GM12878 (cell line): ENCODE measurements around the gene EPB42. TPM values are rescaled to one million over a fixed set of nuclear protein-coding genes. Genes with fewer than 3 reads are reported as not detected.
"Not testable (repeated sequence)": the region's sequence is repeated elsewhere in the genome, so short reads cannot be mapped to it uniquely, and the experiment has no call there.

Experiments
- ATAC-seq: fragments of 200-7000 bp; cut with Tn5 transposase; 3 replicates; pipeline ENCODE4 v1.9.1; 2020; ENCODE audit warnings: mild to moderate bottlenecking, moderate library complexity
- BruUV-seq: library from RNA; stranded (reverse); fragments of 400-500 nt; replicated peaks from 2 replicates; lab custom pipeline; 2021; lab: Mats Ljungman, UMichigan
- CTCF ChIA-PET: fragments of 300-600 bp; sonication (Branson Sonifier 250); formaldehyde crosslinking; extraction: SDS; loops from one replicate; lab custom pipeline; 2021; ENCODE audit warnings: inconsistent platforms; lab: Yijun Ruan, JAX
- POLR2A ChIA-PET: fragments of 350-600 bp; formaldehyde crosslinking; extraction: SDS; loops from one replicate; lab custom pipeline; 2021; ENCODE audit warnings: inconsistent platforms; lab: Charles Lee
- RAD21 ChIA-PET: fragments of 300-600 bp; sonication (Branson Sonifier 250); formaldehyde crosslinking; loops from one replicate; lab custom pipeline; 2023; ENCODE audit warnings: antibody characterized with exemption; ENCODE audit not compliant: unreplicated experiment; lab: Charles Lee
- SMC1A ChIA-PET: fragments of 300-600 bp; sonication (Branson Sonifier 250); formaldehyde crosslinking; loops from one replicate; lab custom pipeline; 2023; ENCODE audit not compliant: unreplicated experiment, uncharacterized antibody; lab: Charles Lee
- DNase-seq: peaks from one replicate; pipeline ENCODE4 v3.0.0-alpha.2; 2011; ENCODE audit warnings: low read depth, low spot score
- FAIRE-seq: peaks from 3 replicates; lab custom pipeline; 2011; peaks lifted over from hg19 to GRCh38; lab: Jason Lieb, UNC
- H2AFZ ChIP-seq: 2 replicates; pipeline ENCODE4 v1.6.0; 2011; ENCODE audit warnings: low read depth, low read length, control low read depth; ENCODE audit not compliant: control insufficient read depth
- H3K27ac ChIP-seq: 2 replicates; pipeline ENCODE4 v1.5.1; 2011; ENCODE audit warnings: control low read depth; ENCODE audit not compliant: control insufficient read depth, insufficient read depth
- H3K27me3 ChIP-seq, 2 experiments: replicated peaks in 1 of 2; 2 replicates each; pipeline versions ENCODE4 v1.6.0 to v1.6.1; 2011; ENCODE audit warnings: low read length in 1 of 2; ENCODE audit not compliant: control insufficient read depth in 2 of 2, insufficient read depth in 2 of 2
- H3K36me3 ChIP-seq, 2 experiments: 2 replicates each; pipeline ENCODE4 v1.5.1; 2011; ENCODE audit warnings: low read length in 1 of 2; ENCODE audit not compliant: control insufficient read depth in 2 of 2, insufficient read depth in 2 of 2
- H3K4me1 ChIP-seq: 2 replicates; pipeline ENCODE4 v1.6.1; 2011; ENCODE audit warnings: mild to moderate bottlenecking, low read length, moderate library complexity, mixed read lengths; ENCODE audit not compliant: control insufficient read depth, insufficient read depth
- H3K4me2 ChIP-seq: 2 replicates; pipeline ENCODE4 v1.6.0; 2011; ENCODE audit warnings: control low read depth; ENCODE audit not compliant: control insufficient read depth, insufficient read depth
- H3K4me3 ChIP-seq: fragments of 200-600 bp; sonication (generic); 2 replicates; pipeline ENCODE4 v1.5.1; 2016
- H3K79me2 ChIP-seq: 2 replicates; pipeline ENCODE4 v1.6.0; 2011; ENCODE audit warnings: low read length; ENCODE audit not compliant: control insufficient read depth, insufficient read depth
- H3K9ac ChIP-seq: 2 replicates; pipeline ENCODE4 v1.8.0; 2011; ENCODE audit warnings: low read length, control low read depth, mixed read lengths; ENCODE audit not compliant: control insufficient read depth, insufficient read depth
- H3K9me3 ChIP-seq: replicated peaks from 3 replicates; pipeline ENCODE4 v1.5.1; 2011; ENCODE audit warnings: mild to moderate bottlenecking, low read length; ENCODE audit not compliant: control insufficient read depth, insufficient read depth
- H4K20me1 ChIP-seq: 2 replicates; pipeline ENCODE4 v1.6.0; 2011; ENCODE audit not compliant: control insufficient read depth, insufficient read depth
- SMAD5 ChIP-seq: IDR thresholded peaks from 2 replicates; pipeline ENCODE4 v1.6.1; 2016; ENCODE audit warnings: antibody characterized with exemption, low read depth
- WGBS: methylation state at CpG from one replicate; pipeline ENCODE4 v1.1.6; 2016; ENCODE audit warnings: low lambda C conversion rate; ENCODE audit not compliant: insufficient replicate concordance, insufficient coverage; ENCODE audit errors: missing lambda C conversion rate; 5-methylcytosine and 5-hydroxymethylcytosine counted together
- in situ Hi-C: fragments of 300-500 bp; cut with MboI; formaldehyde crosslinking; loops from 9 replicates; pipeline ENCODE4 v1.14.3; 2018; ENCODE audit warnings: mixed read lengths
- intact Hi-C: fragments of 100-400 bp; cut with micrococcal nuclease; formaldehyde crosslinking; loops from one replicate; pipeline ENCODE4 v1.14.2; 2022; ENCODE audit not compliant: unreplicated experiment
- polyA plus RNA-seq, 11 experiments: library from polyadenylated mRNA; depleted of rRNA in 4 of 11; unstranded in 6 of 11; stranded (reverse) in 5 of 11; fragments of >200 nt; fragmentation: Nextera tagmentation in 4 of 11; fragmentation: Illumina TruSeq in 1 of 11; extraction: Ambion mirVana in 4 of 11; extraction: Trizol in 1 of 11; gene quantifications; 1 replicate in 1 of 11; 2 replicates in 10 of 11; pipeline versions ENCODE4 v1.2.1 to v1.2.3, GENCODE V29; 2011 to 2016; ENCODE audit warnings: inconsistent platforms in 2 of 11, missing spikeins in 2 of 11, low read depth in 1 of 11
- total RNA-seq, 4 experiments: library from RNA; depleted of rRNA in 3 of 4; stranded (reverse); fragments of >200 nt in 3 of 4; fragmentation: Illumina TruSeq in 1 of 4; extraction: Trizol in 1 of 4; gene quantifications; 2 replicates each; pipeline versions ENCODE4 v1.2.1 to v1.2.3, GENCODE V29; 2013 to 2021
- TF ChIP-seq, protein P1 (sequence below): fragments of 450-650 bp; IDR thresholded peaks from 2 replicates; pipeline ENCODE4 v1.6.1; 2017; ENCODE audit warnings: mild to moderate bottlenecking, moderate library complexity

EPB42 gene
- total and polyA plus RNA-seq, 10 of the 15 experiments (the other 5 are each of a cell fraction or from before 2014, with no cell fraction given): not detected

DNA sequence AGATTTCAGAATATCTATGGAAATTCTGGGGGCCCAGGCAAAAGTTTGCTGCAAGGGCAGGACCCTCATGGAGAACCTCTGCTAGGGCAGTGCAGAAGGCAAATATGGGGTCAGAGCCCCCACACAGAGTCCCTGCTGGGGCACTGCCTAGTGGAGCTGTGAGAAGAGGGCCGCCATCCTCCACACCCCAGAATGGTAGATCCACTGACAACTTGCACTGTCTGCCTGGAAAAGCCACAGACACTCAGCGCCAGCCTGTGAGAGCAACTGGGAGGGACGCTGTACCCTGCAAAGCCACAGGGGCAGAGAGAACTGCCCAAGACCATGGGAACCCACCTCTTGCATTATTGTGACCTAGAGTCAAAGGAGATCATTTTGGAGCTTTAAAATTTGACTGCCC is 21.8 kb downstream of the EPB42 start (continued):
- TF ChIP-seq, protein P1, sequence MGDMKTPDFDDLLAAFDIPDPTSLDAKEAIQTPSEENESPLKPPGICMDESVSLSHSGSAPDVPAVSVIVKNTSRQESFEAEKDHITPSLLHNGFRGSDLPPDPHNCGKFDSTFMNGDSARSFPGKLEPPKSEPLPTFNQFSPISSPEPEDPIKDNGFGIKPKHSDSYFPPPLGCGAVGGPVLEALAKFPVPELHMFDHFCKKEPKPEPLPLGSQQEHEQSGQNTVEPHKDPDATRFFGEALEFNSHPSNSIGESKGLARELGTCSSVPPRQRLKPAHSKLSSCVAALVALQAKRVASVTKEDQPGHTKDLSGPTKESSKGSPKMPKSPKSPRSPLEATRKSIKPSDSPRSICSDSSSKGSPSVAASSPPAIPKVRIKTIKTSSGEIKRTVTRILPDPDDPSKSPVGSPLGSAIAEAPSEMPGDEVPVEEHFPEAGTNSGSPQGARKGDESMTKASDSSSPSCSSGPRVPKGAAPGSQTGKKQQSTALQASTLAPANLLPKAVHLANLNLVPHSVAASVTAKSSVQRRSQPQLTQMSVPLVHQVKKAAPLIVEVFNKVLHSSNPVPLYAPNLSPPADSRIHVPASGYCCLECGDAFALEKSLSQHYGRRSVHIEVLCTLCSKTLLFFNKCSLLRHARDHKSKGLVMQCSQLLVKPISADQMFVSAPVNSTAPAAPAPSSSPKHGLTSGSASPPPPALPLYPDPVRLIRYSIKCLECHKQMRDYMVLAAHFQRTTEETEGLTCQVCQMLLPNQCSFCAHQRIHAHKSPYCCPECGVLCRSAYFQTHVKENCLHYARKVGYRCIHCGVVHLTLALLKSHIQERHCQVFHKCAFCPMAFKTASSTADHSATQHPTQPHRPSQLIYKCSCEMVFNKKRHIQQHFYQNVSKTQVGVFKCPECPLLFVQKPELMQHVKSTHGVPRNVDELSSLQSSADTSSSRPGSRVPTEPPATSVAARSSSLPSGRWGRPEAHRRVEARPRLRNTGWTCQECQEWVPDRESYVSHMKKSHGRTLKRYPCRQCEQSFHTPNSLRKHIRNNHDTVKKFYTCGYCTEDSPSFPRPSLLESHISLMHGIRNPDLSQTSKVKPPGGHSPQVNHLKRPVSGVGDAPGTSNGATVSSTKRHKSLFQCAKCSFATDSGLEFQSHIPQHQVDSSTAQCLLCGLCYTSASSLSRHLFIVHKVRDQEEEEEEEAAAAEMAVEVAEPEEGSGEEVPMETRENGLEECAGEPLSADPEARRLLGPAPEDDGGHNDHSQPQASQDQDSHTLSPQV: no peak
- TF ChIP-seq SMAD5: no peak

DNA sequence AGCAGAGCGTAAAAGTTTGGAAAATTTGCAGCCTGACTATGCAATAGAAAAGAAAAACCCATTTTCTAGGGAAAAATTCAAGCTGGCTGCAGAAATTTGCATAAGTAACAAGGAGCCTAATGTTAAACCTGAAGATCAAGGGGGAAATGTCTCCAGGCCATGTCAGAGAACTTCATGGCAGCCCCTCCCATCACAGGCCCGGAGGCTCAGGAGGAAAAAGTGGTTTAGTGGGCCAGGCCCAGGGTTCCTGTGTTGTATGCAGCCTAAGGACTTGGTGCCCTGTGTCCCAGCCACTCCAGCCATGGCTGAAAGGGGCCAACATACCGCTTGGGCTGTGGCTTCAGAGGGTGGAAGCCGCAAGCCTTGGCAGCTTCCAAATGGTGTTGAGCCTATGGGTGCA is 22.3 kb downstream of the EPB42 start:
- H3K4me3 ChIP-seq, intact Hi-C loops, ATAC-seq, H3K79me2 ChIP-seq, DNase-seq, H3K9me3 ChIP-seq, H2AFZ ChIP-seq, H4K20me1 ChIP-seq, H3K27me3 ChIP-seq, H3K9ac ChIP-seq, POLR2A ChIA-PET, in situ Hi-C loops, RAD21 ChIA-PET, FAIRE-seq, H3K27ac ChIP-seq, BruUV-seq, H3K4me1 ChIP-seq, SMC1A ChIA-PET, H3K4me2 ChIP-seq, CTCF ChIA-PET: not testable (repeated sequence)
- H3K36me3 ChIP-seq: peaks cover 0 to 16% of the 10 kb centered on the region in 2 experiments; a peak in 1 of 4 replicates
- 96% methylated on average over 4 of the region's 4 CpGs for WGBS

DNA sequence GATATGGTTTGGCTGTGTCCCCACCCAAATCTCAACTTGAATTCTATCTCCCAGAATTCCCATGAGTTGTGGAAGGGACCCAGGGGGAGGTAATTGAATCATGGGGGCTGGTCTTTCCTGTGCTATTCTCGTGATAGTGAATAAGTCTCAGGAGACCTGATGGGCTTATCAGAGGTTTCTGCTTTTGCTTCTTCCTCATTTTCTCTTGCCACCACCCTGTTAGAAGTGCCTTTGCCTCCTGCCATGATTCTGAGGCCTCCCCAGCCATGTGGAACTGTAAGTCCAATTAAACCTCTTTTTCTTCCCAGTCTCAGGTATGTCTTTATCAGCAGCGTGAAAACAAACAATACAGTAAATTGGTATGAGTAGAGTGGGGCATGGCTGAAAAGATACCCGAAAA is 23.0 kb downstream of the EPB42 start:
- H4K20me1 ChIP-seq, in situ Hi-C loops, intact Hi-C loops, H2AFZ ChIP-seq, FAIRE-seq, H3K27me3 ChIP-seq, SMC1A ChIA-PET, CTCF ChIA-PET, H3K4me2 ChIP-seq, H3K27ac ChIP-seq, H3K9ac ChIP-seq, RAD21 ChIA-PET, H3K79me2 ChIP-seq, ATAC-seq, BruUV-seq, DNase-seq, H3K9me3 ChIP-seq, POLR2A ChIA-PET, H3K4me1 ChIP-seq, H3K4me3 ChIP-seq: not testable (repeated sequence)
- H3K36me3 ChIP-seq: peaks cover 0 to 19% of the 10 kb centered on the region in 2 experiments; a peak in 1 of 4 replicates
- 45% methylated on average over 3 of the region's 3 CpGs for WGBS
